Measurements from ENCODE around the gene SLC35E4. TPM values are rescaled to one million over a fixed set of nuclear protein-coding genes. Genes with fewer than 3 reads are reported as not detected.

SLC35E4 gene
- total RNA-seq, 2 experiments from 2014 or later = 3.0 TPM

- intact Hi-C loops (cut with micrococcal nuclease; ENCODE audit: unreplicated experiment) = loop anchor here (1.0 to 10.0 kb wide), 3 partner anchors 121 to 450 kb away; partner anchors contain the start of gene SMTN
- no peaks in the 10 kb centered on the region; the same call in 1 of the 2 replicates for H3K36me3 ChIP-seq (ENCODE audit: insufficient read depth, low read length)
- peaks cover 16% of the 10 kb centered on the region for H3K4me1 ChIP-seq (ENCODE audit: insufficient read depth, low read length, poor library complexity, severe bottlenecking)
- H3K9me3 ChIP-seq (ENCODE audit: low read length) = no peaks in the 10 kb centered on the region
- no peak for TF ChIP-seq EZH2phosphoT487 (IDR thresholded peaks at IDR 0.05; ENCODE audit: borderline replicate concordance, low read depth, low read length)
- TF ChIP-seq CTCF (conservative IDR thresholded peaks at IDR 0.05; ENCODE audit: low read length) = peak; percentile 94
- H3K79me2 ChIP-seq (ENCODE audit: insufficient read depth, low read depth, low read length) = no peaks in the 10 kb centered on the region
- no TSS peak for BruUV-seq (replicated peaks)
- no peaks in the 10 kb centered on the region for H3K9me2 ChIP-seq (ENCODE audit: insufficient read depth, low read length)
- peak; percentile 89 for DNase-seq (ENCODE audit: low spot score)
- POLR2A ChIA-PET = interaction anchor here (0.6 to 0.9 kb wide), 4 partner anchors 47 to 120 kb away, joined by 3 to 7 read pairs (median 4); no protein-coding TSS in a partner anchor
- H3K27ac ChIP-seq (ENCODE audit: low read depth, low read length, poor library complexity, severe bottlenecking) = peak overlapping the region; percentile 32
- CTCF ChIA-PET (ENCODE audit: unreplicated experiment) = interaction anchor here (0.6 to 1.1 kb wide), 6 partner anchors 32 to 371 kb away, joined by 3 to 14 read pairs (median 4); no protein-coding TSS in a partner anchor
- peak overlapping the region; percentile 95 for H2AFZ ChIP-seq (ENCODE audit: low read length)
- peak overlapping the region; percentile 93 for H3K4me2 ChIP-seq (ENCODE audit: low read length)
- H3K4me3 ChIP-seq (ENCODE audit: low read depth, low read length, poor library complexity, severe bottlenecking) = peak overlapping the region; percentile 74
- H4K20me1 ChIP-seq (ENCODE audit: insufficient read depth, low read length) = no peaks in the 10 kb centered on the region
Measured at GRCh38 chr22:30634471-30635233, 929 bp upstream of the SLC35E4 start.

- Histone ChIP-seq H3K27ac (ENCODE audit: low read depth, low read length, poor library complexity, severe bottlenecking) (peak overlapping the region; percentile 12), H3K4me1 (ENCODE audit: insufficient read depth, low read length, poor library complexity, severe bottlenecking) (peaks cover 16% of the 10 kb centered on the region), H3K79me2 (ENCODE audit: insufficient read depth, low read depth, low read length) (no peaks in the 10 kb centered on the region), H4K20me1 (ENCODE audit: insufficient read depth, low read length) (no peaks in the 10 kb centered on the region), H3K36me3 (ENCODE audit: insufficient read depth, low read length) (no peaks in the 10 kb centered on the region; the same call in 1 of the 2 replicates), H3K4me3 (ENCODE audit: low read depth, low read length, poor library complexity, severe bottlenecking) (peak overlapping the region; percentile 74), H3K9me3 (ENCODE audit: low read length) (no peaks in the 10 kb centered on the region), H2AFZ (ENCODE audit: low read length) (peak overlapping the region; percentile 72), H3K9me2 (ENCODE audit: insufficient read depth, low read length) (no peaks in the 10 kb centered on the region), H3K4me2 (ENCODE audit: low read length) (peak overlapping the region; percentile 93)
- DNase-seq (ENCODE audit: low spot score) = peak; percentile 61
- no TSS peak for BruUV-seq (replicated peaks)
- CTCF ChIA-PET (ENCODE audit: unreplicated experiment) = no interaction called here
- POLR2A ChIA-PET = interaction anchor here (0.6 kb wide), 1 partner anchor 185 kb away, joined by 3 read pairs; no protein-coding TSS in a partner anchor
- intact Hi-C loops (cut with micrococcal nuclease; ENCODE audit: unreplicated experiment) = loop anchor here (10.0 kb wide), 1 partner anchor 448 kb away; the partner anchor contains the start of gene SMTN
- TF ChIP-seq CTCF (conservative IDR thresholded peaks at IDR 0.05; ENCODE audit: low read length) = peak; percentile 47
- TF ChIP-seq EZH2phosphoT487 (IDR thresholded peaks at IDR 0.05; ENCODE audit: borderline replicate concordance, low read depth, low read length) = no peak
Measured at GRCh38 chr22:30636226-30637077, 871 bp downstream of the SLC35E4 start.
